Measurements from ENCODE around the gene CYTH1.

- no peak for TF ChIP-seq CTCF (IDR thresholded peaks at IDR 0.05)
- TF ChIP-seq POLR2A (IDR thresholded peaks at IDR 0.05): no peak
These were observed 113.2 kb downstream of the CYTH1 start for GRCh38 chr17:78668847-78669246.

Data from Peyer's patch (tissue), 4 donors.